ENCODE measurements around the gene ITPK1.

DNA sequence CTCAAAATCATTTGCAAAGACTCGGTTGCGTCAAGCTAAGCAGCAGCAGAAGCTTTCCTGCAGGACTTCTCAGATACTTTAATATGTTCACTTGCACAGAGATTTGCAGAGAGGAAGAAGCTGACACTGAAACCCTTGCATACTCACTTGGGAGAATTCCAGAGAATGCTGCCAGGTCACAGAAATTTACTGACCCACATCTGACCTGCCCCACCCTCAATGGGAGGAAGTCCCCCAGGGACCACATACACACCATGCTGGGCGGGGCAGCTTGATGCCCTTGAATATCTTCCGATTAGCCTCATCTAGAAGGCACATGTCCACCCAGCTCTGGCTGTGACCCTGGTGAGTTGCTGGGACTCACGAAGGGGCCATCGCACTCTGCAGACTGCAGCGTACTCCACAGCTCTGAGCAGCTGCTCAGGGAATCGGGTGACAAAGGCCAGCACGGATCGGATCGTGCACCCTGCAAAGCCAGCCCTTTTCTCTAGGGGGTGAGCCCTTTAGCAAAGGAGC, 83.2 kb downstream of the ITPK1 start:
- TF ChIP-seq, protein P1, sequence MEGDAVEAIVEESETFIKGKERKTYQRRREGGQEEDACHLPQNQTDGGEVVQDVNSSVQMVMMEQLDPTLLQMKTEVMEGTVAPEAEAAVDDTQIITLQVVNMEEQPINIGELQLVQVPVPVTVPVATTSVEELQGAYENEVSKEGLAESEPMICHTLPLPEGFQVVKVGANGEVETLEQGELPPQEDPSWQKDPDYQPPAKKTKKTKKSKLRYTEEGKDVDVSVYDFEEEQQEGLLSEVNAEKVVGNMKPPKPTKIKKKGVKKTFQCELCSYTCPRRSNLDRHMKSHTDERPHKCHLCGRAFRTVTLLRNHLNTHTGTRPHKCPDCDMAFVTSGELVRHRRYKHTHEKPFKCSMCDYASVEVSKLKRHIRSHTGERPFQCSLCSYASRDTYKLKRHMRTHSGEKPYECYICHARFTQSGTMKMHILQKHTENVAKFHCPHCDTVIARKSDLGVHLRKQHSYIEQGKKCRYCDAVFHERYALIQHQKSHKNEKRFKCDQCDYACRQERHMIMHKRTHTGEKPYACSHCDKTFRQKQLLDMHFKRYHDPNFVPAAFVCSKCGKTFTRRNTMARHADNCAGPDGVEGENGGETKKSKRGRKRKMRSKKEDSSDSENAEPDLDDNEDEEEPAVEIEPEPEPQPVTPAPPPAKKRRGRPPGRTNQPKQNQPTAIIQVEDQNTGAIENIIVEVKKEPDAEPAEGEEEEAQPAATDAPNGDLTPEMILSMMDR (IDR thresholded peaks at IDR 0.05), result no peak
- no peak for TF ChIP-seq POLR2A (IDR thresholded peaks at IDR 0.05)
- TF ChIP-seq POLR2AphosphoS5 (IDR thresholded peaks at IDR 0.05), result no peak

Data from breast epithelium (tissue), 3 donors.